ENCODE measurements around the gene USP3. TPM values are rescaled to one million over a fixed set of nuclear protein-coding genes. Genes with fewer than 3 reads are reported as not detected.

Gene USP3
- total RNA-seq, 1 donor, result 45.8 TPM

DNA sequence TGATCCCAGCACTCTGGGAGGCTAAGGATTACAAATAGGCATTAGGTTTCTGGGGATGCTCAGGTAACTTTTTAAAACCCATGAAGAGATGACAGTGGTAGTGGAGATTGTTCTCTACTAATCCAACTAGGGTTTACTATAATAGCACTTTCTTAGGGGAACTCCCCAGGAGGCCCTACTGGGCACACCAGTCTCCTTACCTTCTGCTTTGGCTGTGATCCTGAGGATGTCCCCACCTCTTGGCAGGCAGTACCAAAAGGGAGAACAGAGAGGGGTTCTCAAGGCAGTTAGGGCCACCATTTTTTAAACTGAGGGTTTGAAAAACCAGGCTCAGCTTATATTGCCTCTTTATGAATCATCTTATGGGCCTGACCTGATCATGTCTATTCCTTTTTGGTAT lies 77.8 kb downstream of the USP3 start:
- no peak overlapping the region for H3K4me3 ChIP-seq (ENCODE audit: low read depth, low read length)
- no peak for DNase-seq (ENCODE audit: low read depth)
- TF ChIP-seq, protein P1, sequence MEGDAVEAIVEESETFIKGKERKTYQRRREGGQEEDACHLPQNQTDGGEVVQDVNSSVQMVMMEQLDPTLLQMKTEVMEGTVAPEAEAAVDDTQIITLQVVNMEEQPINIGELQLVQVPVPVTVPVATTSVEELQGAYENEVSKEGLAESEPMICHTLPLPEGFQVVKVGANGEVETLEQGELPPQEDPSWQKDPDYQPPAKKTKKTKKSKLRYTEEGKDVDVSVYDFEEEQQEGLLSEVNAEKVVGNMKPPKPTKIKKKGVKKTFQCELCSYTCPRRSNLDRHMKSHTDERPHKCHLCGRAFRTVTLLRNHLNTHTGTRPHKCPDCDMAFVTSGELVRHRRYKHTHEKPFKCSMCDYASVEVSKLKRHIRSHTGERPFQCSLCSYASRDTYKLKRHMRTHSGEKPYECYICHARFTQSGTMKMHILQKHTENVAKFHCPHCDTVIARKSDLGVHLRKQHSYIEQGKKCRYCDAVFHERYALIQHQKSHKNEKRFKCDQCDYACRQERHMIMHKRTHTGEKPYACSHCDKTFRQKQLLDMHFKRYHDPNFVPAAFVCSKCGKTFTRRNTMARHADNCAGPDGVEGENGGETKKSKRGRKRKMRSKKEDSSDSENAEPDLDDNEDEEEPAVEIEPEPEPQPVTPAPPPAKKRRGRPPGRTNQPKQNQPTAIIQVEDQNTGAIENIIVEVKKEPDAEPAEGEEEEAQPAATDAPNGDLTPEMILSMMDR (IDR thresholded peaks at IDR 0.05; ENCODE audit: insufficient read depth, low read length), result no peak

DNA sequence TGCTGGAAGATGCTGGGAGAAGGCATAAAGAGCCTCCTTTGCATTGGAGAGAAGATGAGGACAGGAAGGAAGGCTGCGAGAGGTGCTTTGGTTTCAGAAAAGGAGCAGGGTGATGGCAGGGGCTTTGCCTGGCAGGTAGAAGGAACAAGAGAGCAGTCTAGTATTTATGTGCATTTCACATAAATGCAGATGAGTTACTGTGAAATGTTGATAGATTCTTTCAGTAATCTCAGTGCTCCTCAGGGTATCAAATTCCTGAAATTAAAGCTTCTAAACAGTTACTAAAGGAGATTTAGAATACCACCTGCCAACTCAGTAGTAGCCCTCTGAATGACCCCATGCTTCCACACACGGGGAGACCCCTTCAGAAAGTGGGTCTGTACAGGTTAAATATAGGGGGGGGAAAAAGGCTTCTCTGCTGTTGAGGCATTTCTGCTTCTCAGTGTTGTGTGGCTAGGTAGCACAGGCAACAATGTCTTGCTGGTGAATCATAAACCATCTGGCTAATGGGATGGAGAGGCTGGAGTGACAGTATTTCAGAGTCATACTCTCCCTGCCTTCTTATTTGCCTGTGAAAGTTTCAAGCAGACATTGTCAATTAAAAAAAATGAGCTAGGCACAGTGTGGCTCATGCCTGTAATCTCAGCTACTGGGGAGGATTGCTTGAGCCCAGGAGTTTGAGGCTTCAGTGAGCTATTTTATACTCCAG lies 78.5 kb downstream of the USP3 start:
- peak; percentile 57 for DNase-seq (ENCODE audit: low read depth)
- TF ChIP-seq, protein P1 (IDR thresholded peaks at IDR 0.05; ENCODE audit: insufficient read depth, low read length), result no peak
- no peak overlapping the region for H3K4me3 ChIP-seq (ENCODE audit: low read depth, low read length)

DNA sequence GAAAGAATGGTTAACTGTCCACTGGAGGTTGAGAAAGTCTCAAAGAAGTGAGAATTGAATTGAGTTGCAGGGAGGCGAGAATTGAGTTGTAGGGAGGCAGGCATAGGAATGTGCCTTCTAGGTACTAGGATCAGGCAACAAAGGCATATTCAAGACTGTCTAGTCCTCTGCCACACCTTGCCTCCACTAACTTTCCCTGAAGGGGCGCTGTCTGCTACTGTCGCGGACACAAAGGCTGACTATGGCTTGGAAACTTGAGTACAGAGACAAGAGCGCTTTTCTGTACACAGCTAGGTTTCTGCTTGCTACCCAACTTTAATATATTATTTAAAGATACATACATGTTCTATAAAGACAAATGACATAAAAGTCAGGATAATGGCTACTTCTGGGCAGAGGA lies 82.4 kb downstream of the USP3 start:
- DNase-seq (ENCODE audit: low read depth), result no peak
- TF ChIP-seq, protein P1 (IDR thresholded peaks at IDR 0.05; ENCODE audit: insufficient read depth, low read length), result no peak
- no peak overlapping the region for H3K4me3 ChIP-seq (ENCODE audit: low read depth, low read length)

DNA sequence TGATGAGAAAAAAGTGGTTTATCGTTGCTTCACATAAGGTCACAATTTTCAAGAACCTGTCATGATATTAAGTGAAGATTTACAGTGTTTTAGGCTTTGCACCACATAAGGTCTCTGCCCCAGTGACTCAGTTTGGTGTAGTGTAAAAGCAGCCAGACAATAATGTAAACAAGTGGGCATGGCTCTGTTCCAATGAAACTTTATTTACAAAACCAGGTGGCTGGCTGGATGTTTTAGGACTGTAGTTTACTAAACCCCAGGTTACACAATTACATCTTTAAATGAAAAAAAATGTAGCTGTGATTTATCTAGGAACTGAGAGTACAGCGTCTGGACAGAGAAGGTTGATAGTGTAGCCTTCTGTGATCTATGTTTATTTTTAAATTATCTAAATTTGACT lies 83.1 kb downstream of the USP3 start:
- TF ChIP-seq, protein P1 (IDR thresholded peaks at IDR 0.05; ENCODE audit: insufficient read depth, low read length), result no peak
- DNase-seq (ENCODE audit: low read depth), result no peak
- H3K4me3 ChIP-seq (ENCODE audit: low read depth, low read length), result no peak overlapping the region

DNA sequence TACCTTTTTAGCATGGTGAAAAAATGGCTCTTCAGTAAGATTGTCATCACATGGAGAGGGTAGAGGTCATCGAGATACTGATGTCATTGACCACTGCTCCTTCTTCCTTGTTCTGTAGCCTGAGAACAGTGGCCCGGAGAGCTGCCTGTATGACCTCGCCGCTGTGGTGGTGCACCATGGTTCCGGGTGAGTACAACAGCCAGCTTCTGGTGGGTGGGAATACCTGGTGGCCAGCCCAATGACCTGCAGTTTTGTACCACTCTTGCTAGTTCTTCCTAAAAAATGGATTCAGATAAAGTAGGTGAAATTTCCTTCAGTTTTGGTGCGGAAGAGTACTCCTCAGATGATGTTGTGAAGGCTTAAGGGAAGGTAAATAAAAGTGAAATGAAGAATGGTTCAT lies 84.4 kb downstream of the USP3 start:
- no peak overlapping the region for H3K4me3 ChIP-seq (ENCODE audit: low read depth, low read length)
- no peak for DNase-seq (ENCODE audit: low read depth)
- TF ChIP-seq, protein P1 (IDR thresholded peaks at IDR 0.05; ENCODE audit: insufficient read depth, low read length), result no peak

DNA sequence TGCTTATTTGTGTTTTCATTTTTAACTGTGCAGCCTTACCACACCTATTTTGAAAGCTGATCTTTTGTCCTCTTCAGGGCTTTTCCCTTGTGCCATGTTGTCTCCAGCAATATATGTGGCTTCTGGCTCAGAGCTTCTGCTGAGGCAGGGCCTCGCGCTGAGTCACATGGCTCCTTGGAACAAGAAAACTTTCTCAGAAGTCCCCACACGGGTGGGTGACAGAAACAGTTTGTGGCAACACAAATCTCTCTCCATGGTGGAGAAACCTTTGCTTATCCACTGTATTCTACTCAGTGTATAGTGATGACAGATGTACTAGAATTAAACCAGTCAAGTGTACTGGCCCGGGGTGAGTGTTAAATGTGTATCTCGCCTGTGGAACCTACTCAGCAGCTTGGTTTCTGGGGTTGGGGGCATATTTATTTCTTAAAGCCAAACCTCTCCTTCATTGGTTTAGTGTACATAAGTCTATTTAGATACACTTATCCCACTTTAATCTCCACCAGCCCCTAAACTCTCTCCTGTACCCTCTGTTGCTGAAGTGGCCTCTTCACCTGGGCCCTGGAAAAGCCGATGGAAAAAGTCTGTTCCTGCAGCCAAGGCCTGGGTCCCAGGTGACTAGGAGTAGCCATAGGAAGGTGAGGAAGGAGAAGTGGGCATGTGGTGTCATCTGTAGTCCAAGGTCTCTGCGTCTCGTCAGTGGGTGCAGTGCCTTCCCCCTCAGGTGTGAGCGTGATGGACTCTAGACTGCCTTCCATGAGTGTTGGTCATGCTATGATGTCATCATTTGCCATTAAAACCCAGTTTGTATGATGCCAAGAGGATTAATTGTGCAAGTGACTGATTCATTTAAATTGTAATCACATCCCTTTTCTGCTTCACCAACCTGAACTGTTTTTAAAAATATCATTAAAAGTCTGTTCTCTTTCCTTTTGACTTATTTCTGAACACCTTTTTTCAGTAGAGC lies 89.6 kb downstream of the USP3 start:
- no peak for DNase-seq (ENCODE audit: low read depth)
- no peak overlapping the region for H3K4me3 ChIP-seq (ENCODE audit: low read depth, low read length)
- TF ChIP-seq, protein P1 (IDR thresholded peaks at IDR 0.05; ENCODE audit: insufficient read depth, low read length), result no peak
